ENCODE results near the gene LRRC74B. TPM values are rescaled to one million over a fixed set of nuclear protein-coding genes. Genes with fewer than 3 reads are reported as not detected.

Gene LRRC74B
- total RNA-seq, 1 donor: not detected

- no peaks in the 10 kb centered on the region for H3K36me3 ChIP-seq (ENCODE audit: insufficient read depth, low read length)
- H3K4me3 ChIP-seq (ENCODE audit: insufficient read depth, low read length): no peak overlapping the region
- no peak overlapping the region for H2AFZ ChIP-seq (ENCODE audit: low read length)
- TF ChIP-seq, protein P1, sequence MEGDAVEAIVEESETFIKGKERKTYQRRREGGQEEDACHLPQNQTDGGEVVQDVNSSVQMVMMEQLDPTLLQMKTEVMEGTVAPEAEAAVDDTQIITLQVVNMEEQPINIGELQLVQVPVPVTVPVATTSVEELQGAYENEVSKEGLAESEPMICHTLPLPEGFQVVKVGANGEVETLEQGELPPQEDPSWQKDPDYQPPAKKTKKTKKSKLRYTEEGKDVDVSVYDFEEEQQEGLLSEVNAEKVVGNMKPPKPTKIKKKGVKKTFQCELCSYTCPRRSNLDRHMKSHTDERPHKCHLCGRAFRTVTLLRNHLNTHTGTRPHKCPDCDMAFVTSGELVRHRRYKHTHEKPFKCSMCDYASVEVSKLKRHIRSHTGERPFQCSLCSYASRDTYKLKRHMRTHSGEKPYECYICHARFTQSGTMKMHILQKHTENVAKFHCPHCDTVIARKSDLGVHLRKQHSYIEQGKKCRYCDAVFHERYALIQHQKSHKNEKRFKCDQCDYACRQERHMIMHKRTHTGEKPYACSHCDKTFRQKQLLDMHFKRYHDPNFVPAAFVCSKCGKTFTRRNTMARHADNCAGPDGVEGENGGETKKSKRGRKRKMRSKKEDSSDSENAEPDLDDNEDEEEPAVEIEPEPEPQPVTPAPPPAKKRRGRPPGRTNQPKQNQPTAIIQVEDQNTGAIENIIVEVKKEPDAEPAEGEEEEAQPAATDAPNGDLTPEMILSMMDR (IDR thresholded peaks at IDR 0.05; ENCODE audit: extremely low read depth, low read depth, low read length): no peak
- no peak overlapping the region for H3K4me2 ChIP-seq (ENCODE audit: insufficient read depth, low read length)
- no peaks in the 10 kb centered on the region for H4K20me1 ChIP-seq (ENCODE audit: insufficient read depth, low read length)
- H3K27me3 ChIP-seq (ENCODE audit: insufficient read depth, low read length): peaks cover 7% of the 10 kb centered on the region
- H3K79me2 ChIP-seq (ENCODE audit: insufficient read depth, low read length): no peaks in the 10 kb centered on the region
- no peak overlapping the region for H3K27ac ChIP-seq (ENCODE audit: low read depth, low read length)
- no peaks in the 10 kb centered on the region for H3K9me3 ChIP-seq (ENCODE audit: low read depth, low read length)
- H3K4me1 ChIP-seq (ENCODE audit: insufficient read depth, low read length): peaks cover under 1% of the 10 kb centered on the region
- no peak for DNase-seq (ENCODE audit: insufficient read length, low spot score, missing footprints)
Observed at GRCh38 chr22:21051145-21051830, 5.5 kb downstream of the LRRC74B start.

DNA sequence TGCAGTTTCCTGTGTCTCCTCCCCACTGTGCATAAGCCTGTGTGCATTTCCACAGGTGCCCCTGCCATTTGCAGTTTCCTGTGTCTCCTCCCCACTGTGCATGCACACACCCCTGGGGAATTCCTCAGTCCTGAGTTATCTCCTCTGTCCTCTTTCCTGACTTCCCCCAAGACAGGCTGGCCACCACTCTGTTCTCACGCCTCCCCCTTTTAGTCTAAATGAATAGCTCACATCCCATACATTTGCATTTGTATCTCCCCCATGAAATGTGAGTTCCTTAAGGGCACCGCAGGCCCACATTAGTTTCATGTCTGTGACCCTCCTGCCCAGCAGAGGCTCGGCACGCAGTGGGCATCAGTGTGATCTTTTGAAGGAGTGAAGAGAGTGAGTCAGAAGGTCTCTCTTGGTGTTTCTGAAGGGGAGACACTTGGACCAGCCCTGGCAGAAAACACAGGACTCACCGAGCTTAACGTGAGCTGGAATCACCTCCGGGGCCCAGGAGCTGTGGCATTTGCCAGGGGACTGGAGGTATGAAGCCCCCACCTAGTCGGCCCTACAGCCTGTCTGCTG lies 6.2 kb downstream of the LRRC74B start:
- H3K27ac ChIP-seq (ENCODE audit: low read depth, low read length): no peak overlapping the region
- no peaks in the 10 kb centered on the region for H3K36me3 ChIP-seq (ENCODE audit: insufficient read depth, low read length)
- no peak overlapping the region for H2AFZ ChIP-seq (ENCODE audit: low read length)
- H3K4me2 ChIP-seq (ENCODE audit: insufficient read depth, low read length): no peak overlapping the region
- no peaks in the 10 kb centered on the region for H3K9me3 ChIP-seq (ENCODE audit: low read depth, low read length)
- H3K4me3 ChIP-seq (ENCODE audit: insufficient read depth, low read length): no peak overlapping the region
- no peaks in the 10 kb centered on the region for H4K20me1 ChIP-seq (ENCODE audit: insufficient read depth, low read length)
- peaks cover 12% of the 10 kb centered on the region for H3K27me3 ChIP-seq (ENCODE audit: insufficient read depth, low read length)
- no peaks in the 10 kb centered on the region for H3K79me2 ChIP-seq (ENCODE audit: insufficient read depth, low read length)
- no peaks in the 10 kb centered on the region for H3K4me1 ChIP-seq (ENCODE audit: insufficient read depth, low read length)
- DNase-seq (ENCODE audit: insufficient read length, low spot score, missing footprints): no peak
- TF ChIP-seq, protein P1 (IDR thresholded peaks at IDR 0.05; ENCODE audit: extremely low read depth, low read depth, low read length): no peak

GRCh38 chr22:21052715-21053459 lies 7.1 kb downstream of the LRRC74B start:
- no peaks in the 10 kb centered on the region for H3K4me1 ChIP-seq (ENCODE audit: insufficient read depth, low read length)
- no peaks in the 10 kb centered on the region for H3K9me3 ChIP-seq (ENCODE audit: low read depth, low read length)
- no peak overlapping the region for H3K4me2 ChIP-seq (ENCODE audit: insufficient read depth, low read length)
- TF ChIP-seq, protein P1 (IDR thresholded peaks at IDR 0.05; ENCODE audit: extremely low read depth, low read depth, low read length): no peak
- H3K27me3 ChIP-seq (ENCODE audit: insufficient read depth, low read length): peaks cover 12% of the 10 kb centered on the region
- no peaks in the 10 kb centered on the region for H3K79me2 ChIP-seq (ENCODE audit: insufficient read depth, low read length)
- H3K36me3 ChIP-seq (ENCODE audit: insufficient read depth, low read length): no peaks in the 10 kb centered on the region
- H4K20me1 ChIP-seq (ENCODE audit: insufficient read depth, low read length): no peaks in the 10 kb centered on the region
- no peak overlapping the region for H3K4me3 ChIP-seq (ENCODE audit: insufficient read depth, low read length)
- no peak for DNase-seq (ENCODE audit: insufficient read length, low spot score, missing footprints)
- H2AFZ ChIP-seq (ENCODE audit: low read length): no peak overlapping the region
- no peak overlapping the region for H3K27ac ChIP-seq (ENCODE audit: low read depth, low read length)

All from osteoblast (primary cell).